Testis (tissue), 2 donors: Measurements from ENCODE around the gene UPK2.

ENCODE experiments used
- POLR2A ChIP-seq: fragments of 450-650 bp; IDR thresholded peaks from one replicate; pipeline ENCODE4 v1.6.1; 2017; ENCODE audit warnings: antibody characterized with exemption, mild to moderate bottlenecking, moderate library complexity
- TF ChIP-seq, protein P1 (sequence below), 3 experiments: fragments of 450-650 bp in 2 of 3; fragments of 200-600 bp in 1 of 3; sonication (generic) in 1 of 3; IDR thresholded peaks; one replicate each; pipeline ENCODE4 v1.5.1; 2016 to 2019; ENCODE audit warnings: antibody characterized with exemption in 3 of 3, mild to moderate bottlenecking in 2 of 3, moderate library complexity in 1 of 3

DNA sequence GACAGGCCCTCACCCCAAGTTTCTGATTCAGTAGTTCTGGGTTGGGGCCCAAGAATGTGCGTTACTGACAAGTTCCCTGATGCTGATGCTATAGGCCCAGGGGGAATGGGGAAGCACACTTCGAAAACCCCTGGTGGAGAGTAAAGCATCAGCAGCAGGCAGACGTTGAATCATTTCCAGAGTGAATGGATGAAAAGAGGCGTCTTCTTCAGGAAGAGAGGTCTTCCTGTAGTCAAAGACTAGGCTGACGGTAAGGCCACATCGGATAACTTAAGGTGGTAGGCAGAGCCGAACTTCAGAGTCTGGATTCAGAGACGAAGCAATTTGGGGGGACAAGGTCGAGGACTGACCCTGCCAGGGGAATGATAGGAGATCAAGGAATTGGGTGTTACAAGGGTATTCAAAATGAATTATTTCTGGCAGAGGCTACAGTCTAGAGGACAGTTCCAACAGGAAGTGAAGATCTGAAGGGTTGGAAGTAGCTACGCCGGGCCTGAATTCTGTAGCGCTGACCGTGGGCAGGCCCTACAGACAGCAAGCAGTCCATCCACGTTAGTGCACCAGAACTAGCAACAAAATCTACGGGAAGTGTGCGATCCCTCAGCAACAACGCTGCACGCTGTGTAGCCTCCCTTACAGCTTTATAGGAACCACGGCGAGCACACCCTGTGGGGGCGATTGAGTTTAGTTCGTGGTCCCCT is 41.0 kb downstream of the UPK2 start:
- TF ChIP-seq, protein P1, sequence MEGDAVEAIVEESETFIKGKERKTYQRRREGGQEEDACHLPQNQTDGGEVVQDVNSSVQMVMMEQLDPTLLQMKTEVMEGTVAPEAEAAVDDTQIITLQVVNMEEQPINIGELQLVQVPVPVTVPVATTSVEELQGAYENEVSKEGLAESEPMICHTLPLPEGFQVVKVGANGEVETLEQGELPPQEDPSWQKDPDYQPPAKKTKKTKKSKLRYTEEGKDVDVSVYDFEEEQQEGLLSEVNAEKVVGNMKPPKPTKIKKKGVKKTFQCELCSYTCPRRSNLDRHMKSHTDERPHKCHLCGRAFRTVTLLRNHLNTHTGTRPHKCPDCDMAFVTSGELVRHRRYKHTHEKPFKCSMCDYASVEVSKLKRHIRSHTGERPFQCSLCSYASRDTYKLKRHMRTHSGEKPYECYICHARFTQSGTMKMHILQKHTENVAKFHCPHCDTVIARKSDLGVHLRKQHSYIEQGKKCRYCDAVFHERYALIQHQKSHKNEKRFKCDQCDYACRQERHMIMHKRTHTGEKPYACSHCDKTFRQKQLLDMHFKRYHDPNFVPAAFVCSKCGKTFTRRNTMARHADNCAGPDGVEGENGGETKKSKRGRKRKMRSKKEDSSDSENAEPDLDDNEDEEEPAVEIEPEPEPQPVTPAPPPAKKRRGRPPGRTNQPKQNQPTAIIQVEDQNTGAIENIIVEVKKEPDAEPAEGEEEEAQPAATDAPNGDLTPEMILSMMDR (IDR thresholded peaks at IDR 0.05): no peak
- no peak for TF ChIP-seq POLR2A
